WTC11 (cell line): ENCODE data around the gene SORCS2.

Source experiments
- CBFB ChIP-seq: sonication (generic); formaldehyde crosslinking; IDR thresholded peaks from 2 replicates; pipeline ENCODE4 v1.8.1; 2022; ENCODE audit warnings: mild to moderate bottlenecking, low read depth, missing genetic modification reagents
- CTCF ChIP-seq: fragments of 200-600 bp; IDR thresholded peaks from 2 replicates; pipeline ENCODE4 v1.8.0; 2022; ENCODE audit warnings: antibody characterized with exemption
- ETV6 ChIP-seq: sonication (generic); formaldehyde crosslinking; IDR thresholded peaks from 2 replicates; pipeline ENCODE4 v1.8.1; 2022; ENCODE audit warnings: mild to moderate bottlenecking, missing genetic modification reagents
- NFYB ChIP-seq: sonication (generic); formaldehyde crosslinking; conservative IDR thresholded peaks from 2 replicates; pipeline ENCODE4 v1.8.0; 2022; ENCODE audit warnings: low read depth, missing genetic modification reagents
- NR3C1 ChIP-seq: sonication (generic); formaldehyde crosslinking; conservative IDR thresholded peaks from 2 replicates; pipeline ENCODE4 v1.8.1; 2023; ENCODE audit warnings: low read depth, mild to moderate bottlenecking, missing genetic modification reagents
- PRDM15 ChIP-seq: sonication (generic); formaldehyde crosslinking; IDR thresholded peaks from 2 replicates; pipeline ENCODE4 v1.8.0; 2022; ENCODE audit warnings: missing genetic modification reagents
- SMAD3 ChIP-seq: sonication (generic); formaldehyde crosslinking; IDR thresholded peaks from 2 replicates; pipeline ENCODE4 v1.8.0; 2022; ENCODE audit warnings: missing genetic modification reagents, mild to moderate bottlenecking, borderline replicate concordance
- TCF7 ChIP-seq: sonication (generic); formaldehyde crosslinking; IDR thresholded peaks from 2 replicates; pipeline ENCODE4 v1.8.0; 2022; ENCODE audit warnings: mild to moderate bottlenecking, low read depth, missing genetic modification reagents, moderate library complexity
- TEAD4 ChIP-seq: sonication (generic); formaldehyde crosslinking; IDR thresholded peaks from 2 replicates; pipeline ENCODE4 v1.8.0; 2022; ENCODE audit warnings: mild to moderate bottlenecking, missing genetic modification reagents
- TF ChIP-seq, protein P1 (sequence below): fragments of 250-450 bp; sonication (Bioruptor Pico); IDR thresholded peaks from 2 replicates; pipeline ENCODE4 v1.9.0; 2021; ENCODE audit warnings: mild to moderate bottlenecking, borderline replicate concordance
- TF ChIP-seq, protein P2 (sequence below): sonication (generic); formaldehyde crosslinking; conservative IDR thresholded peaks from 2 replicates; pipeline ENCODE4 v1.8.1; 2022; ENCODE audit warnings: mild to moderate bottlenecking, missing genetic modification reagents
- TF ChIP-seq, protein P3 (sequence below): sonication (generic); formaldehyde crosslinking; IDR thresholded peaks from 2 replicates; pipeline ENCODE4 v1.8.1; 2023; ENCODE audit warnings: mild to moderate bottlenecking, missing genetic modification reagents, moderate library complexity
- TF ChIP-seq, protein P4 (sequence below): fragments of 250-450 bp; sonication (Bioruptor Pico); IDR thresholded peaks from 2 replicates; pipeline ENCODE4 v1.9.0; 2021; ENCODE audit warnings: mild to moderate bottlenecking

GRCh38 chr4:7549866-7550265 lies 357.5 kb downstream of the SORCS2 start:
- TF ChIP-seq NFYB (no peak), TEAD4 (CRISPR knock-in tag) (no peak), CTCF (no peak), SMAD3 (no peak), CBFB (no peak), ETV6 (CRISPR knock-in tag) (no peak), PRDM15 (CRISPR knock-in tag) (no peak), NR3C1 (no peak), TCF7 (CRISPR knock-in tag) (no peak)
- TF ChIP-seq, protein P1, sequence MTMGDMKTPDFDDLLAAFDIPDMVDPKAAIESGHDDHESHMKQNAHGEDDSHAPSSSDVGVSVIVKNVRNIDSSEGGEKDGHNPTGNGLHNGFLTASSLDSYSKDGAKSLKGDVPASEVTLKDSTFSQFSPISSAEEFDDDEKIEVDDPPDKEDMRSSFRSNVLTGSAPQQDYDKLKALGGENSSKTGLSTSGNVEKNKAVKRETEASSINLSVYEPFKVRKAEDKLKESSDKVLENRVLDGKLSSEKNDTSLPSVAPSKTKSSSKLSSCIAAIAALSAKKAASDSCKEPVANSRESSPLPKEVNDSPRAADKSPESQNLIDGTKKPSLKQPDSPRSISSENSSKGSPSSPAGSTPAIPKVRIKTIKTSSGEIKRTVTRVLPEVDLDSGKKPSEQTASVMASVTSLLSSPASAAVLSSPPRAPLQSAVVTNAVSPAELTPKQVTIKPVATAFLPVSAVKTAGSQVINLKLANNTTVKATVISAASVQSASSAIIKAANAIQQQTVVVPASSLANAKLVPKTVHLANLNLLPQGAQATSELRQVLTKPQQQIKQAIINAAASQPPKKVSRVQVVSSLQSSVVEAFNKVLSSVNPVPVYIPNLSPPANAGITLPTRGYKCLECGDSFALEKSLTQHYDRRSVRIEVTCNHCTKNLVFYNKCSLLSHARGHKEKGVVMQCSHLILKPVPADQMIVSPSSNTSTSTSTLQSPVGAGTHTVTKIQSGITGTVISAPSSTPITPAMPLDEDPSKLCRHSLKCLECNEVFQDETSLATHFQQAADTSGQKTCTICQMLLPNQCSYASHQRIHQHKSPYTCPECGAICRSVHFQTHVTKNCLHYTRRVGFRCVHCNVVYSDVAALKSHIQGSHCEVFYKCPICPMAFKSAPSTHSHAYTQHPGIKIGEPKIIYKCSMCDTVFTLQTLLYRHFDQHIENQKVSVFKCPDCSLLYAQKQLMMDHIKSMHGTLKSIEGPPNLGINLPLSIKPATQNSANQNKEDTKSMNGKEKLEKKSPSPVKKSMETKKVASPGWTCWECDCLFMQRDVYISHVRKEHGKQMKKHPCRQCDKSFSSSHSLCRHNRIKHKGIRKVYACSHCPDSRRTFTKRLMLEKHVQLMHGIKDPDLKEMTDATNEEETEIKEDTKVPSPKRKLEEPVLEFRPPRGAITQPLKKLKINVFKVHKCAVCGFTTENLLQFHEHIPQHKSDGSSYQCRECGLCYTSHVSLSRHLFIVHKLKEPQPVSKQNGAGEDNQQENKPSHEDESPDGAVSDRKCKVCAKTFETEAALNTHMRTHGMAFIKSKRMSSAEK: no peak
- TF ChIP-seq, protein P2, sequence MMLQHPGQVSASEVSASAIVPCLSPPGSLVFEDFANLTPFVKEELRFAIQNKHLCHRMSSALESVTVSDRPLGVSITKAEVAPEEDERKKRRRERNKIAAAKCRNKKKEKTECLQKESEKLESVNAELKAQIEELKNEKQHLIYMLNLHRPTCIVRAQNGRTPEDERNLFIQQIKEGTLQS (CRISPR knock-in tag): no peak
- TF ChIP-seq, protein P3, sequence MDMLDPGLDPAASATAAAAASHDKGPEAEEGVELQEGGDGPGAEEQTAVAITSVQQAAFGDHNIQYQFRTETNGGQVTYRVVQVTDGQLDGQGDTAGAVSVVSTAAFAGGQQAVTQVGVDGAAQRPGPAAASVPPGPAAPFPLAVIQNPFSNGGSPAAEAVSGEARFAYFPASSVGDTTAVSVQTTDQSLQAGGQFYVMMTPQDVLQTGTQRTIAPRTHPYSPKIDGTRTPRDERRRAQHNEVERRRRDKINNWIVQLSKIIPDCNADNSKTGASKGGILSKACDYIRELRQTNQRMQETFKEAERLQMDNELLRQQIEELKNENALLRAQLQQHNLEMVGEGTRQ (CRISPR knock-in tag): no peak
- TF ChIP-seq, protein P4, sequence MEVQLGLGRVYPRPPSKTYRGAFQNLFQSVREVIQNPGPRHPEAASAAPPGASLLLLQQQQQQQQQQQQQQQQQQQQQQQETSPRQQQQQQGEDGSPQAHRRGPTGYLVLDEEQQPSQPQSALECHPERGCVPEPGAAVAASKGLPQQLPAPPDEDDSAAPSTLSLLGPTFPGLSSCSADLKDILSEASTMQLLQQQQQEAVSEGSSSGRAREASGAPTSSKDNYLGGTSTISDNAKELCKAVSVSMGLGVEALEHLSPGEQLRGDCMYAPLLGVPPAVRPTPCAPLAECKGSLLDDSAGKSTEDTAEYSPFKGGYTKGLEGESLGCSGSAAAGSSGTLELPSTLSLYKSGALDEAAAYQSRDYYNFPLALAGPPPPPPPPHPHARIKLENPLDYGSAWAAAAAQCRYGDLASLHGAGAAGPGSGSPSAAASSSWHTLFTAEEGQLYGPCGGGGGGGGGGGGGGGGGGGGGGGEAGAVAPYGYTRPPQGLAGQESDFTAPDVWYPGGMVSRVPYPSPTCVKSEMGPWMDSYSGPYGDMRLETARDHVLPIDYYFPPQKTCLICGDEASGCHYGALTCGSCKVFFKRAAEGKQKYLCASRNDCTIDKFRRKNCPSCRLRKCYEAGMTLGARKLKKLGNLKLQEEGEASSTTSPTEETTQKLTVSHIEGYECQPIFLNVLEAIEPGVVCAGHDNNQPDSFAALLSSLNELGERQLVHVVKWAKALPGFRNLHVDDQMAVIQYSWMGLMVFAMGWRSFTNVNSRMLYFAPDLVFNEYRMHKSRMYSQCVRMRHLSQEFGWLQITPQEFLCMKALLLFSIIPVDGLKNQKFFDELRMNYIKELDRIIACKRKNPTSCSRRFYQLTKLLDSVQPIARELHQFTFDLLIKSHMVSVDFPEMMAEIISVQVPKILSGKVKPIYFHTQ: no peak
